DOHH2 (cell line): ENCODE measurements around the gene TIMM44.

Experiments
- CTCF ChIP-seq: fragments of 200-600 bp; sonication (generic); IDR thresholded peaks from one replicate; pipeline ENCODE4 v1.5.1; 2014; ENCODE audit warnings: antibody characterized with exemption, mild to moderate bottlenecking, low read depth, low read length; ENCODE audit not compliant: poor library complexity, severe bottlenecking
- EZH2phosphoT487 ChIP-seq: fragments of 200-600 bp; sonication (generic); IDR thresholded peaks from 2 replicates; pipeline ENCODE4 v1.6.1; 2017; ENCODE audit warnings: borderline replicate concordance, mild to moderate bottlenecking, antibody characterized with exemption, low read length, moderate library complexity, mixed read lengths

DNA sequence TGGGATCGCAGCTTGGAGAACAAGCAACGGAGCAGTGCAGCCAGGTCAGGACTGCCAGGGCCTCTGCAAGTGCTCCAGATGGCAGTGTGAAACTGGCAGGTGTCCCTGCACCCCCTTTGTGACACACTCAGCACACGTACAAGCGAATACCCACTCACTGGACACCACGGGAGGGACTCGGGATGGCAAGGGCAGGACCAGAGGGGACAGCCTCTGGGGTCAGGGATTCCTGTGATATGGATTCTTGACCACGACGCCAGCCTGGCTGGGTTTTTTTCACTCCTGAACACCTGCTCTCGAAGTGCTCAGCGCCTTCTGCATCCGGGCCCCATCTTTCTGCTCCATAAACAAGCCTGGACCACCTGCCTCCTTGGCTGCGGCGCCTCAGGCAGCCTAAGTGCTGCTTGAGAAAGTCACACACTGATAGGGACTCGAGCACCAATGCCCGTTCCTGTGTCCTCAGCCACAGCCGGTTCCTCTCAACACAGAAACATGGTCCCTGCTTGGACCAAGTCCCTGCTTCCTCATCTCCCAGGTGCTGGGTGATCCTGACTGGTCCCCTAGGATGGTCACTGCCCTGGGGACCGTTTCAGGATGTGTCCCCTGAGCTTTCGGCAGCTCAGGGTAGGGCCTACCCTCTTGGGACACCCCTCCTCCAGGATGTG lies 40.0 kb upstream of the TIMM44 start:
- TF ChIP-seq CTCF, result no peak
- TF ChIP-seq EZH2phosphoT487, result no peak
